Stomach (tissue), 9 donors: Measurements from ENCODE around the gene CACNA2D4. TPM values are rescaled to one million over a fixed set of nuclear protein-coding genes. Genes with fewer than 3 reads are reported as not detected.

ENCODE experiments used
- DNase-seq, 2 donors: peaks; one replicate each; pipeline versions ENCODE4 v3.0.0 to v3.0.0-alpha.2; 2013 to 2019
- H3K27ac ChIP-seq, 5 donors: fragments of 200-600 bp in 4 of 5; sonication (generic) in 4 of 5; one replicate each; pipeline ENCODE4 v1.5.1; 2013 to 2019; ENCODE audit warnings: mild to moderate bottlenecking in 1 of 5, moderate library complexity in 1 of 5
- H3K27me3 ChIP-seq, 3 donors: fragments of 200-600 bp; sonication (generic); one replicate each; pipeline ENCODE4 v1.5.1; 2017 to 2019; ENCODE audit warnings: mixed run types in 1 of 3
- H3K36me3 ChIP-seq, 4 donors: fragments of 200-600 bp; sonication (generic); 1 replicate in 3 of 4; 2 replicates in 1 of 4; pipeline ENCODE4 v1.5.1; 2016 to 2019
- H3K4me1 ChIP-seq, 4 donors: fragments of 200-600 bp; sonication (generic); one replicate each; pipeline ENCODE4 v1.5.1; 2016 to 2019
- H3K4me3 ChIP-seq, 4 donors: fragments of 200-600 bp; sonication (generic) in 3 of 4; one replicate each; pipeline ENCODE4 v1.5.1; 2016 to 2019; ENCODE audit warnings: mild to moderate bottlenecking in 1 of 4
- H3K9me3 ChIP-seq, 4 donors: fragments of 200-600 bp; sonication (generic); one replicate each; pipeline ENCODE4 v1.5.1; 2016 to 2019
- EP300 ChIP-seq: sonication (generic); formaldehyde crosslinking; IDR thresholded peaks from one replicate; pipeline ENCODE4 v1.6.1; 2017; ENCODE audit warnings: antibody characterized with exemption
- POLR2A ChIP-seq, 4 donors: fragments of 450-650 bp; IDR thresholded peaks; one replicate each; pipeline ENCODE4 v1.6.1; 2016; ENCODE audit warnings: antibody characterized with exemption in 4 of 4, control low read depth in 2 of 4, mild to moderate bottlenecking in 1 of 4, moderate library complexity in 1 of 4
- POLR2AphosphoS5 ChIP-seq, 3 donors: sonication (generic); formaldehyde crosslinking; IDR thresholded peaks; one replicate each; pipeline ENCODE4 v1.6.1; 2016; ENCODE audit warnings: antibody characterized with exemption in 3 of 3
- WGBS, 5 donors: extraction: QIAGEN DNeasy Blood & Tissue Kit in 3 of 5; methylation state at CpG; one replicate each; pipeline versions ENCODE4 v1.1.5 to v1.1.7; 2013 to 2018; 5-methylcytosine and 5-hydroxymethylcytosine counted together
- intact Hi-C: fragments of 100-400 bp; cut with DNase I; formaldehyde crosslinking; loops from one replicate; pipeline ENCODE4 v1.15.1; 2023; ENCODE audit warnings: low total_unique reads
- polyA plus RNA-seq, 3 donors: library from polyadenylated mRNA; stranded (reverse); fragments of 200-250 nt; gene quantifications; one replicate each; pipeline ENCODE4 v1.2.3, GENCODE V29; 2013
- total RNA-seq, 5 donors: library from RNA; depleted of rRNA; stranded (reverse); fragments of >200 nt; gene quantifications; one replicate each; pipeline versions ENCODE4 v1.1.0 to v1.2.3, GENCODE V29; 2014 to 2016
- TF ChIP-seq, protein P1 (sequence below), 7 experiments: fragments of 450-650 bp in 4 of 7; fragments of 200-600 bp in 3 of 7; sonication (generic) in 3 of 7; IDR thresholded peaks; one replicate each; pipeline ENCODE4 v1.5.1; 2016 to 2019; ENCODE audit warnings: antibody characterized with exemption in 7 of 7, control low read depth in 2 of 7, mild to moderate bottlenecking in 1 of 7
- donor health status: healthy with polysubstance abuse.
- donor health status: Bipolar disorder and iron deficiency.
- donor health status: healthy.

Gene CACNA2D4
- total and polyA plus RNA-seq, 8 donors = 0.58 to 3.5 (median 1.8) TPM; not detected in 1

DNA sequence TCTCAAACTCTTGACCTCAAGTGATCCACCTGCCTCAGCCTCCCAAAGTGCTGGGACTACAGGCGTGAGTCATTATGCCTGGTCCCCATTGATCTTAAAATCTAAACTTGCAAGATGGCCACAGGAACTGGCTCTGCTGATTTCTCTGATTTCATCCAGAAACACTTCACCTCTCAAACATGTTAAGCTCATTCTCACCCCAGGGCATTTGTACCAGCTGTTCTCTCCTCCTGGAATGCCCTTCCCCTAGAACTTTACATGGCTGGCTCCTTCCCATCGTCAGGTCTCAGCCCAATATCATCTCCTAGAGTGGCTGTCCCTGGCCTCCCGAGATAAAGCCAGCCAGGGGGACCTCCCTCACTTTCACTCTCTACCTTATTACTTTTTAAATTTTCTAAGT lies 103.3 kb downstream of the CACNA2D4 start:
- Histone ChIP-seq H3K27me3 (peaks cover 0 to 21% (median 3%) of the 10 kb centered on the region in 3 donors), H3K27ac (no peak overlapping the region), H3K4me3 (no peak overlapping the region), H3K9me3 (no peaks in the 10 kb centered on the region), H3K4me1 (peaks cover 0 to 20% (median under 1%) of the 10 kb centered on the region in 4 donors), H3K36me3 (no peaks in the 10 kb centered on the region)
- WGBS, 5 donors = 71 to 86% (median 79%) methylated on average over 3 of the region's 3 CpGs
- DNase-seq = no peak
- TF ChIP-seq POLR2A (IDR thresholded peaks at IDR 0.05) = no peak
- TF ChIP-seq, protein P1, sequence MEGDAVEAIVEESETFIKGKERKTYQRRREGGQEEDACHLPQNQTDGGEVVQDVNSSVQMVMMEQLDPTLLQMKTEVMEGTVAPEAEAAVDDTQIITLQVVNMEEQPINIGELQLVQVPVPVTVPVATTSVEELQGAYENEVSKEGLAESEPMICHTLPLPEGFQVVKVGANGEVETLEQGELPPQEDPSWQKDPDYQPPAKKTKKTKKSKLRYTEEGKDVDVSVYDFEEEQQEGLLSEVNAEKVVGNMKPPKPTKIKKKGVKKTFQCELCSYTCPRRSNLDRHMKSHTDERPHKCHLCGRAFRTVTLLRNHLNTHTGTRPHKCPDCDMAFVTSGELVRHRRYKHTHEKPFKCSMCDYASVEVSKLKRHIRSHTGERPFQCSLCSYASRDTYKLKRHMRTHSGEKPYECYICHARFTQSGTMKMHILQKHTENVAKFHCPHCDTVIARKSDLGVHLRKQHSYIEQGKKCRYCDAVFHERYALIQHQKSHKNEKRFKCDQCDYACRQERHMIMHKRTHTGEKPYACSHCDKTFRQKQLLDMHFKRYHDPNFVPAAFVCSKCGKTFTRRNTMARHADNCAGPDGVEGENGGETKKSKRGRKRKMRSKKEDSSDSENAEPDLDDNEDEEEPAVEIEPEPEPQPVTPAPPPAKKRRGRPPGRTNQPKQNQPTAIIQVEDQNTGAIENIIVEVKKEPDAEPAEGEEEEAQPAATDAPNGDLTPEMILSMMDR (IDR thresholded peaks at IDR 0.05) = no peak
- TF ChIP-seq EP300 = no peak
- TF ChIP-seq POLR2AphosphoS5 (IDR thresholded peaks at IDR 0.05) = no peak
- intact Hi-C loops = no loop called here

DNA sequence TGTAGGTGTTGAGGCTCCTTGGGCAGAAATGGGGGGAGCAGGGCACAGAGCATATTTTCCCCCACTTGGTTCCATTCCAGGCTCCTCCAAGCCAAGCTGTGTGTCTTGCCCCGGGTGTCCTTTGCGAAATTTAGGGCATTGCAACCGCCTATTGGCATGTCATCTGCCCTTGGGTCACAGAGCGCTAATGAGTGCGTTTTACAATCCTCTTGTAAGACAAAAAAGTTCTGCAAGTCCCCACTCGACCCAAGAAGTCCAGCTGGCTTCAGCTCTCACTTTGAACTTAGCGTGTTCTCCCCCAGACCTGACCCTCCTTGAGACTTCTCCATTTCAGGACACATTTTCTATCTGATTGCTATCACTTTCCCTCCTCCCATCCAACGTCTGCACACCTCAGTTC lies 104.2 kb downstream of the CACNA2D4 start:
- Histone ChIP-seq H3K27me3 (peaks cover 0 to 12% (median 0%) of the 10 kb centered on the region in 3 donors), H3K27ac (no peak overlapping the region), H3K4me3 (no peak overlapping the region), H3K36me3 (no peaks in the 10 kb centered on the region), H3K9me3 (no peaks in the 10 kb centered on the region), H3K4me1 (peaks cover 0 to 16% (median 0%) of the 10 kb centered on the region in 4 donors)
- intact Hi-C loops = no loop called here
- 68 to 82% (median 76%) methylated on average over 8 of the region's 8 CpGs for WGBS, 5 donors
- DNase-seq = no peak
- TF ChIP-seq, protein P1 (IDR thresholded peaks at IDR 0.05) = no peak
- TF ChIP-seq EP300 (no peak), POLR2A (IDR thresholded peaks at IDR 0.05) (no peak), POLR2AphosphoS5 (IDR thresholded peaks at IDR 0.05) (no peak)

DNA sequence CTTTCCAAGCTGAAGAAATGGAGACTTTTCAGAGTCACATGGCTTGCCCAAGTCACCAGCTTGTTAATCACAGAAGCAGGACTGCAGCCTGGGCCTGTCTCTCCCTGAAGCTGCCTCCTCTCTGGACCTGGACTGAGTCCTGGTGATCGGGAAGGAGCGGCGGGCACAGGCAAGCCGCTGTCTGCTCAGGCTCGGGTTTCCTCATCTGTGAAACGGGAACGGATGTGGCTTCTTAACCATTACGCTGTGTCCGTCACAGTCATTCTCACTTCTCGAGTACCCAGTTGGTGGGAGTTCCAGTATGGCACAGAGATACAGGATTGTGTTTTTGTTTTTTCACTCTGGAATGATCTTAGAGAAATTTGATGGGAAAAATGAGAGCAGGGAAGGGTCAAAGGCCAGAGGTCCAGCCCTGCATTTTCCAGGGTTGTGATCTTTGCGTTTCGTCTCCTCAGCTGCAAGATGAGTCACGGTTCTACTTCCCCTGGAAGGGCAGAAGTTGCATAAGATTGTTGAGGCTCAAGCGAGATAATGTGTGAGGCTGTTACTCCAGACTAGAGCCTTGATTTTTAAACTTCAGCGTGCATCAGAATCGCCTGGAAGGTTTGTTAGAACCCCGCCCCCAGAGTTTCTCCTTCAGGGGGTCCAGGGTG lies 105.7 kb downstream of the CACNA2D4 start:
- intact Hi-C loops = no loop called here
- H3K4me1 ChIP-seq = peaks cover 0 to 16% (median 0%) of the 10 kb centered on the region in 4 donors
- peaks cover 0 to 8% (median 0%) of the 10 kb centered on the region in 3 donors for H3K27me3 ChIP-seq
- DNase-seq = peak in 1 of 2 donors; percentile 39
- TF ChIP-seq EP300 = no peak
- no peak for TF ChIP-seq POLR2A (IDR thresholded peaks at IDR 0.05)
- TF ChIP-seq POLR2AphosphoS5 (IDR thresholded peaks at IDR 0.05) = peak in 1 of 3 donors; percentile 35
- H3K9me3 ChIP-seq = no peaks in the 10 kb centered on the region
- WGBS, 5 donors = 51 to 87% (median 72%) methylated on average over 17 of the region's 17 CpGs
- peak overlapping the region in 4 of 5 donors; percentile 16 to 71 (median 49) for H3K27ac ChIP-seq
- H3K4me3 ChIP-seq = no peak overlapping the region
- no peaks in the 10 kb centered on the region for H3K36me3 ChIP-seq

DNA sequence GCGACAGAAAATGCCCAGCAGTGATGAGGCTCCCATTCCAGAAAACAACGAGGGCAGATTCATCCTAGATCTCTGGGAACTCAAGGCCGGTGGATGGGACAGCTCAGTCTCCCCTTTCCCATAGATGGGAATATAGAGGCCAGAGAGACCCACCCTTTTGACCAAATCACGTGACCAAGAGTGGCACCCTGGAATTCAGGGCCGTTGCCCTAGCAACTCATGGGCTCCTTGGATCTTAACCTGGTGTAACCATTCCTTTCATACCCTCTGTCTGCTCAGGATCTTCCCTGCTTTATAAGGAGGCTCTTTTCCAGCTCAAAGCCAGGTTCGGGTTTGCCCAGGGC lies 106.5 kb downstream of the CACNA2D4 start:
- 73 to 83% (median 80%) methylated on average over 6 of the region's 6 CpGs for WGBS, 5 donors
- H3K27me3 ChIP-seq = peaks cover 0 to 8% (median 0%) of the 10 kb centered on the region in 3 donors
- H3K4me1 ChIP-seq = peaks cover 0 to 16% (median 0%) of the 10 kb centered on the region in 4 donors
- no peak for DNase-seq
- no peak overlapping the region for H3K4me3 ChIP-seq
- peak overlapping the region in 3 of 5 donors; percentile 35 to 71 (median 63) for H3K27ac ChIP-seq
- H3K36me3 ChIP-seq = no peaks in the 10 kb centered on the region
- TF ChIP-seq, protein P1 (IDR thresholded peaks at IDR 0.05) = no peak
- no peak for TF ChIP-seq POLR2A (IDR thresholded peaks at IDR 0.05)
- TF ChIP-seq POLR2AphosphoS5 (IDR thresholded peaks at IDR 0.05) = no peak
- no peaks in the 10 kb centered on the region for H3K9me3 ChIP-seq
- intact Hi-C loops = no loop called here
